ENCODE data around the gene ATXN7L2. TPM values are rescaled to one million over a fixed set of nuclear protein-coding genes. Genes with fewer than 3 reads are reported as not detected.
A peak's percentile ranks its signal among the peaks of the same experiment; 100 is the strongest.

ATXN7L2 gene
- total and polyA plus RNA-seq, 2 experiments from 2014 or later = 6.6 to 9.3 TPM

GRCh38 chr1:109485001-109485400 lies 1.3 kb downstream of the ATXN7L2 start:
- H3K79me2 ChIP-seq = peaks cover 10% of the 10 kb centered on the region

GRCh38 chr1:109487261-109487660 lies 3.6 kb downstream of the ATXN7L2 start:
- H3K4me3 ChIP-seq = no peak overlapping the region
- H3K9me2 ChIP-seq (replicated peaks; ENCODE audit: insufficient read depth) = no peaks in the 10 kb centered on the region
- H3K27me3 ChIP-seq = peaks cover 3% of the 10 kb centered on the region
- no peak overlapping the region for H3K27ac ChIP-seq
- H3K9me3 ChIP-seq (ENCODE audit: low read depth) = no peaks in the 10 kb centered on the region
- no peaks in the 10 kb centered on the region for H4K20me1 ChIP-seq (ENCODE audit: insufficient read depth, poor library complexity, severe bottlenecking)
- no peak overlapping the region for H3K4me2 ChIP-seq
- TF ChIP-seq CTCF (IDR thresholded peaks at IDR 0.05; ENCODE audit: poor library complexity) (no peak), EZH2 (IDR thresholded peaks at IDR 0.05; ENCODE audit: borderline replicate concordance) (no peak), EZH2phosphoT487 (IDR thresholded peaks at IDR 0.05; ENCODE audit: low read depth, severe bottlenecking, unreplicated experiment) (no peak)
- no peak for DNase-seq (ENCODE audit: low spot score)
- H3K36me3 ChIP-seq (replicated peaks; ENCODE audit: insufficient read depth, low read depth) = no peaks in the 10 kb centered on the region
- 72% methylated on average over 4 of the region's 5 CpGs for WGBS (ENCODE audit: low lambda C conversion rate, missing lambda C conversion rate)
- H3K4me1 ChIP-seq (ENCODE audit: insufficient read depth) = peaks cover 15% of the 10 kb centered on the region
- peaks cover 10% of the 10 kb centered on the region for H3K79me2 ChIP-seq
- H2AFZ ChIP-seq = no peak overlapping the region

More at GRCh38 chr1:109485001-109485400, 1.3 kb downstream of the ATXN7L2 start:
- peaks cover 15% of the 10 kb centered on the region for H3K4me1 ChIP-seq (ENCODE audit: insufficient read depth)
- peak overlapping the region; percentile 98 for H3K4me2 ChIP-seq
- WGBS (ENCODE audit: low lambda C conversion rate, missing lambda C conversion rate) = 19% methylated on average over 3 of the region's 3 CpGs
- no peaks in the 10 kb centered on the region for H3K36me3 ChIP-seq (replicated peaks; ENCODE audit: insufficient read depth, low read depth)
- no peaks in the 10 kb centered on the region for H4K20me1 ChIP-seq (ENCODE audit: insufficient read depth, poor library complexity, severe bottlenecking)
- H2AFZ ChIP-seq = no peak overlapping the region
- no peaks in the 10 kb centered on the region for H3K9me2 ChIP-seq (replicated peaks; ENCODE audit: insufficient read depth)
- peaks cover 16% of the 10 kb centered on the region for H3K27me3 ChIP-seq
- peak overlapping the region; percentile 99 for H3K27ac ChIP-seq
- H3K4me3 ChIP-seq = peak overlapping the region; percentile 96
- DNase-seq (ENCODE audit: low spot score) = no peak
- no peaks in the 10 kb centered on the region for H3K9me3 ChIP-seq (ENCODE audit: low read depth)
- TF ChIP-seq EZH2phosphoT487 (IDR thresholded peaks at IDR 0.05; ENCODE audit: low read depth, severe bottlenecking, unreplicated experiment) = no peak
- no peak for TF ChIP-seq CTCF (IDR thresholded peaks at IDR 0.05; ENCODE audit: poor library complexity)
- TF ChIP-seq EZH2 (IDR thresholded peaks at IDR 0.05; ENCODE audit: borderline replicate concordance) = no peak

GRCh38 chr1:109488201-109488600 lies 4.5 kb downstream of the ATXN7L2 start:
- Histone ChIP-seq H4K20me1 (ENCODE audit: insufficient read depth, poor library complexity, severe bottlenecking) (no peaks in the 10 kb centered on the region), H2AFZ (no peak overlapping the region), H3K36me3 (replicated peaks; ENCODE audit: insufficient read depth, low read depth) (no peaks in the 10 kb centered on the region), H3K9me3 (ENCODE audit: low read depth) (no peaks in the 10 kb centered on the region), H3K4me1 (ENCODE audit: insufficient read depth) (peaks cover 10% of the 10 kb centered on the region), H3K4me2 (no peak overlapping the region), H3K27ac (no peak overlapping the region), H3K9me2 (replicated peaks; ENCODE audit: insufficient read depth) (no peaks in the 10 kb centered on the region), H3K79me2 (peaks cover 10% of the 10 kb centered on the region), H3K27me3 (no peaks in the 10 kb centered on the region), H3K4me3 (no peak overlapping the region)
- 82% methylated on average over 5 of the region's 5 CpGs for WGBS (ENCODE audit: low lambda C conversion rate, missing lambda C conversion rate)
- TF ChIP-seq EZH2 (IDR thresholded peaks at IDR 0.05; ENCODE audit: borderline replicate concordance) (no peak), CTCF (IDR thresholded peaks at IDR 0.05; ENCODE audit: poor library complexity) (no peak), EZH2phosphoT487 (IDR thresholded peaks at IDR 0.05; ENCODE audit: low read depth, severe bottlenecking, unreplicated experiment) (no peak)
- no peak for DNase-seq (ENCODE audit: low spot score)

GRCh38 chr1:109488696-109489095 lies 5.0 kb downstream of the ATXN7L2 start:
- Histone ChIP-seq H3K4me2 (no peak overlapping the region), H4K20me1 (ENCODE audit: insufficient read depth, poor library complexity, severe bottlenecking) (no peaks in the 10 kb centered on the region), H3K9me3 (ENCODE audit: low read depth) (no peaks in the 10 kb centered on the region), H3K36me3 (replicated peaks; ENCODE audit: insufficient read depth, low read depth) (no peaks in the 10 kb centered on the region), H3K4me1 (ENCODE audit: insufficient read depth) (peaks cover 8% of the 10 kb centered on the region), H2AFZ (no peak overlapping the region), H3K27ac (no peak overlapping the region), H3K27me3 (no peaks in the 10 kb centered on the region), H3K79me2 (peaks cover 10% of the 10 kb centered on the region), H3K9me2 (replicated peaks; ENCODE audit: insufficient read depth) (no peaks in the 10 kb centered on the region), H3K4me3 (no peak overlapping the region)
- no peak for DNase-seq (ENCODE audit: low spot score)
- 99% methylated on average over 12 of the region's 12 CpGs for WGBS (ENCODE audit: low lambda C conversion rate, missing lambda C conversion rate)
- no peak for TF ChIP-seq EZH2phosphoT487 (IDR thresholded peaks at IDR 0.05; ENCODE audit: low read depth, severe bottlenecking, unreplicated experiment)

Data from hepatocyte (in vitro differentiated cells).